Endothelial cell (in vitro differentiated cells): ENCODE results near the gene ZNF385B. TPM values are rescaled to one million over a fixed set of nuclear protein-coding genes. Genes with fewer than 3 reads are reported as not detected.

Source experiments
- DNase-seq: peaks from one replicate; pipeline ENCODE4 v3.0.0; 2021; ENCODE audit warnings: low spot score
- H3K27ac Mint-ChIP-seq: one replicate; pipeline ENCODE4 v1.8.0; 2021; ENCODE audit warnings: mixed read lengths, inconsistent platforms; ENCODE audit not compliant: unreplicated experiment
- H3K27me3 Mint-ChIP-seq: one replicate; pipeline ENCODE4 v1.8.0; 2021; ENCODE audit warnings: mild to moderate bottlenecking, moderate library complexity, mixed read lengths, inconsistent platforms; ENCODE audit not compliant: unreplicated experiment
- H3K36me3 Mint-ChIP-seq: one replicate; pipeline ENCODE4 v1.8.0; 2021; ENCODE audit warnings: mild to moderate bottlenecking, low read depth, mixed read lengths, inconsistent platforms; ENCODE audit not compliant: unreplicated experiment
- H3K4me1 Mint-ChIP-seq: one replicate; pipeline ENCODE4 v1.8.0; 2021; ENCODE audit warnings: mild to moderate bottlenecking, mixed read lengths, inconsistent platforms; ENCODE audit not compliant: unreplicated experiment
- H3K4me3 Mint-ChIP-seq: one replicate; pipeline ENCODE4 v1.8.0; 2021; ENCODE audit warnings: mild to moderate bottlenecking, mixed read lengths, inconsistent platforms; ENCODE audit not compliant: unreplicated experiment
- H3K9me3 Mint-ChIP-seq: one replicate; pipeline ENCODE4 v1.8.0; 2021; ENCODE audit warnings: mixed read lengths, inconsistent platforms; ENCODE audit not compliant: unreplicated experiment
- CTCF ChIP-seq: fragments of 200-600 bp; sonication (generic); IDR thresholded peaks from one replicate; pipeline ENCODE4 v1.5.0; 2021; ENCODE audit warnings: antibody characterized with exemption; ENCODE audit not compliant: unreplicated experiment
- total RNA-seq: library from RNA; stranded (reverse); fragmentation: NEBNext Ultra II Directional; extraction: Animal tissue kit (Norgen Biotek cat#: 25700); gene quantifications from one replicate; pipeline ENCODE4 v1.2.1, GENCODE V29; 2021; ENCODE audit not compliant: unreplicated experiment

The ZNF385B gene
- total RNA-seq, 1 donor from 2014 or later: 0.49 TPM

- no peaks in the 10 kb centered on the region for H3K27me3 Mint-ChIP-seq
- H3K9me3 Mint-ChIP-seq: no peaks in the 10 kb centered on the region
- H3K27ac Mint-ChIP-seq: no peak overlapping the region
- TF ChIP-seq CTCF: no peak
- no peak overlapping the region for H3K4me3 Mint-ChIP-seq
- DNase-seq: no peak
- H3K4me1 Mint-ChIP-seq: no peaks in the 10 kb centered on the region
- no peaks in the 10 kb centered on the region for H3K36me3 Mint-ChIP-seq
Observed at GRCh38 chr2:179580378-179581146, 280.9 kb downstream of the ZNF385B start.

- Mint-ChIP-seq H3K27me3 (no peaks in the 10 kb centered on the region), H3K36me3 (no peaks in the 10 kb centered on the region), H3K27ac (no peak overlapping the region), H3K4me1 (no peaks in the 10 kb centered on the region), H3K9me3 (no peaks in the 10 kb centered on the region), H3K4me3 (no peak overlapping the region)
- DNase-seq: no peak
- no peak for TF ChIP-seq CTCF
Observed at GRCh38 chr2:179579800-179580199, 281.6 kb downstream of the ZNF385B start.

- Mint-ChIP-seq H3K4me1 (no peaks in the 10 kb centered on the region), H3K27me3 (no peaks in the 10 kb centered on the region), H3K27ac (no peak overlapping the region), H3K36me3 (no peaks in the 10 kb centered on the region), H3K4me3 (no peak overlapping the region), H3K9me3 (no peaks in the 10 kb centered on the region)
- no peak for TF ChIP-seq CTCF
- DNase-seq: no peak
Observed at GRCh38 chr2:179578171-179578916, 283.1 kb downstream of the ZNF385B start.

GRCh38 chr2:179574061-179574519 lies 287.3 kb downstream of the ZNF385B start:
- no peaks in the 10 kb centered on the region for H3K9me3 Mint-ChIP-seq
- no peaks in the 10 kb centered on the region for H3K36me3 Mint-ChIP-seq
- no peak for DNase-seq
- TF ChIP-seq CTCF: no peak
- no peaks in the 10 kb centered on the region for H3K4me1 Mint-ChIP-seq
- no peak overlapping the region for H3K4me3 Mint-ChIP-seq
- no peaks in the 10 kb centered on the region for H3K27me3 Mint-ChIP-seq
- no peak overlapping the region for H3K27ac Mint-ChIP-seq

GRCh38 chr2:179572544-179572943 lies 288.9 kb downstream of the ZNF385B start:
- no peak for TF ChIP-seq CTCF

More at GRCh38 chr2:179572544-179572943, 288.9 kb downstream of the ZNF385B start:
- no peak overlapping the region for H3K4me3 Mint-ChIP-seq
- H3K36me3 Mint-ChIP-seq: no peaks in the 10 kb centered on the region
- no peak overlapping the region for H3K27ac Mint-ChIP-seq
- DNase-seq: no peak
- H3K4me1 Mint-ChIP-seq: no peaks in the 10 kb centered on the region
- H3K9me3 Mint-ChIP-seq: no peaks in the 10 kb centered on the region
- no peaks in the 10 kb centered on the region for H3K27me3 Mint-ChIP-seq
